ENCODE results near the gene SLN. TPM values are rescaled to one million over a fixed set of nuclear protein-coding genes. Genes with fewer than 3 reads are reported as not detected.

SLN gene
- total RNA-seq, 4 donors from 2014 or later = 2.1 to 2.8 TPM; not detected in 2

- 36 to 54% methylated on average over 7 of the region's 7 CpGs for WGBS, 2 donors
- DNase-seq (ENCODE audit: low spot score in 2 of 2) = no peak
- no peak for TF ChIP-seq POLR2A (IDR thresholded peaks at IDR 0.05)
- peak in 1 of 3 donors; percentile 10 for TF ChIP-seq CTCF (IDR thresholded peaks at IDR 0.05)
- no peak overlapping the region for H3K4me3 ChIP-seq (ENCODE audit: low read depth, poor library complexity, severe bottlenecking)
- intact Hi-C loops (cut with DNase I; ENCODE audit: low total_unique reads) = no loop called here
Measured at GRCh38 chr11:107741044-107741823, 29.4 kb upstream of the SLN start.

- no peak for TF ChIP-seq POLR2A (IDR thresholded peaks at IDR 0.05)
- no peak for TF ChIP-seq CTCF (IDR thresholded peaks at IDR 0.05)
- WGBS, 2 donors = 87 to 88% methylated on average over 4 of the region's 4 CpGs
- intact Hi-C loops (cut with DNase I; ENCODE audit: low total_unique reads) = no loop called here
- DNase-seq (ENCODE audit: low spot score in 2 of 2) = no peak
- no peak overlapping the region for H3K4me3 ChIP-seq (ENCODE audit: low read depth, poor library complexity, severe bottlenecking)
Measured at GRCh38 chr11:107740271-107740670, 28.4 kb upstream of the SLN start.

- TF ChIP-seq CTCF (IDR thresholded peaks at IDR 0.05) (no peak), POLR2A (IDR thresholded peaks at IDR 0.05) (no peak)
Measured at GRCh38 chr11:107736546-107736945, 24.7 kb upstream of the SLN start.

GRCh38 chr11:107733518-107733917, 21.7 kb upstream of the SLN start:
- intact Hi-C loops (cut with DNase I; ENCODE audit: low total_unique reads) = no loop called here
- no peak for TF ChIP-seq POLR2A (IDR thresholded peaks at IDR 0.05)
- TF ChIP-seq CTCF (IDR thresholded peaks at IDR 0.05) = no peak
- WGBS, 2 donors = 71 to 84% methylated on average over 3 of the region's 3 CpGs

More at GRCh38 chr11:107736546-107736945, 24.7 kb upstream of the SLN start:
- DNase-seq (ENCODE audit: low spot score in 2 of 2) = no peak
- no peak overlapping the region for H3K4me3 ChIP-seq (ENCODE audit: low read depth, poor library complexity, severe bottlenecking)
- WGBS, 2 donors = 19 to 37% methylated on average over 1 of the region's 1 CpG
- intact Hi-C loops (cut with DNase I; ENCODE audit: low total_unique reads) = no loop called here

GRCh38 chr11:107732689-107733051, 20.8 kb upstream of the SLN start:
- no peak for DNase-seq (ENCODE audit: low spot score in 2 of 2)
- no peak overlapping the region for H3K4me3 ChIP-seq (ENCODE audit: low read depth, poor library complexity, severe bottlenecking)
- 84 to 87% methylated on average over 10 of the region's 10 CpGs for WGBS, 2 donors
- intact Hi-C loops (cut with DNase I; ENCODE audit: low total_unique reads) = no loop called here
- TF ChIP-seq CTCF (IDR thresholded peaks at IDR 0.05) = no peak
- no peak for TF ChIP-seq POLR2A (IDR thresholded peaks at IDR 0.05)

More at GRCh38 chr11:107733518-107733917, 21.7 kb upstream of the SLN start:
- no peak overlapping the region for H3K4me3 ChIP-seq (ENCODE audit: low read depth, poor library complexity, severe bottlenecking)
- no peak for DNase-seq (ENCODE audit: low spot score in 2 of 2)
